ENCODE measurements around the gene RABL2B. TPM values are rescaled to one million over a fixed set of nuclear protein-coding genes. Genes with fewer than 3 reads are reported as not detected.
A peak's percentile ranks its signal among the peaks of the same experiment; 100 is the strongest.
"Not testable (repeated sequence)": the region's sequence is repeated elsewhere in the genome, so short reads cannot be mapped to it uniquely, and the experiment has no call there.

Gene RABL2B
- total RNA-seq, result 10 to 100 TPM; 14.9 to 36.4 TPM
- polyA plus RNA-seq (ENCODE audit: insufficient read length in 2 of 2), result 10 to 100 TPM; 64.0 to 79.2 TPM
- long read RNA-seq, donor 1, partial matches to known transcripts, result 26 of 29 reads
- long read RNA-seq, donor 1, other reads (novel, unspliced or antisense), result 0 of 29 reads
- long read RNA-seq, donor 2, partial matches to known transcripts, result 0 of 1 reads
- long read RNA-seq, donor 2, other reads (novel, unspliced or antisense), result 0 of 1 reads
- long read RNA-seq, donor 3, result 0 reads
- long read RNA-seq, donor 4, transcript RABL2B-213 (3 exons, 2,498 nt), result major isoform, 5 of 8 reads
- long read RNA-seq, donor 4, partial matches to known transcripts, result 0 of 8 reads
- long read RNA-seq, donor 4, other reads (novel, unspliced or antisense), result 0 of 8 reads

GRCh38 chr22:50783033-50783879, at the start of gene RABL2B:
RABL2B (minus strand) TSS chr22:50783636; CDS start chr22:50782294, 1,342 bp downstream.
- H3K27ac ChIP-seq (ENCODE audit: low read depth, low read length); H3K4me1 ChIP-seq (ENCODE audit: control insufficient read depth, insufficient read depth, low read length); H3K9me3 ChIP-seq (ENCODE audit: control insufficient read depth, insufficient read depth, low read length); H3K36me3 ChIP-seq (ENCODE audit: control insufficient read depth, insufficient read depth, low read length); H3K27me3 ChIP-seq (ENCODE audit: control insufficient read depth, insufficient read depth, low read length): not testable (repeated sequence)
- 0% methylated on average over 16 of the region's 77 CpGs for WGBS (ENCODE audit: insufficient coverage)
- peak; percentile 62 to 95 (median 70) for DNase-seq (ENCODE audit: low read depth in 4 of 6, low spot score in 6 of 6)
- peak within 1 kb of the TSS; percentile 41 for H3K4me3 ChIP-seq (ENCODE audit: low read depth, low read length)

- H3K27me3 ChIP-seq (ENCODE audit: control insufficient read depth, insufficient read depth, low read length); H3K9me3 ChIP-seq (ENCODE audit: control insufficient read depth, insufficient read depth, low read length); H3K27ac ChIP-seq (ENCODE audit: low read depth, low read length); H3K36me3 ChIP-seq (ENCODE audit: control insufficient read depth, insufficient read depth, low read length); H3K4me1 ChIP-seq (ENCODE audit: control insufficient read depth, insufficient read depth, low read length); H3K4me3 ChIP-seq (ENCODE audit: low read depth, low read length); DNase-seq (ENCODE audit: low read depth in 4 of 6, low spot score in 6 of 6): not testable (repeated sequence)
- no CpG with 5 or more reads among the region's 5 CpGs for WGBS (ENCODE audit: insufficient coverage)
These were observed 3.5 kb upstream of the RABL2B start for GRCh38 chr22:50786936-50787335.

GRCh38 chr22:50785289-50785688, 1.9 kb upstream of the RABL2B start:
- not testable (repeated sequence) for H3K4me3 ChIP-seq (ENCODE audit: low read depth, low read length); H3K27me3 ChIP-seq (ENCODE audit: control insufficient read depth, insufficient read depth, low read length); H3K27ac ChIP-seq (ENCODE audit: low read depth, low read length); DNase-seq (ENCODE audit: low read depth in 4 of 6, low spot score in 6 of 6); H3K4me1 ChIP-seq (ENCODE audit: control insufficient read depth, insufficient read depth, low read length); H3K36me3 ChIP-seq (ENCODE audit: control insufficient read depth, insufficient read depth, low read length); H3K9me3 ChIP-seq (ENCODE audit: control insufficient read depth, insufficient read depth, low read length)
- WGBS (ENCODE audit: insufficient coverage), result 100% methylated on average over 1 of the region's 5 CpGs

- no CpG with 5 or more reads among the region's 16 CpGs for WGBS (ENCODE audit: insufficient coverage)
- H3K4me1 ChIP-seq (ENCODE audit: control insufficient read depth, insufficient read depth, low read length), result not testable (repeated sequence)
These were observed 442 bp upstream of the RABL2B start for GRCh38 chr22:50783880-50784276.

GRCh38 chr22:50782253-50782652, 1.2 kb downstream of the RABL2B start:
- not testable (repeated sequence) for H3K36me3 ChIP-seq (ENCODE audit: control insufficient read depth, insufficient read depth, low read length); DNase-seq (ENCODE audit: low read depth in 4 of 6, low spot score in 6 of 6); H3K4me3 ChIP-seq (ENCODE audit: low read depth, low read length); H3K9me3 ChIP-seq (ENCODE audit: control insufficient read depth, insufficient read depth, low read length); H3K27ac ChIP-seq (ENCODE audit: low read depth, low read length); H3K27me3 ChIP-seq (ENCODE audit: control insufficient read depth, insufficient read depth, low read length); H3K4me1 ChIP-seq (ENCODE audit: control insufficient read depth, insufficient read depth, low read length)
- no CpG with 5 or more reads among the region's 3 CpGs for WGBS (ENCODE audit: insufficient coverage)

More at GRCh38 chr22:50783880-50784276, 442 bp upstream of the RABL2B start:
- H3K27me3 ChIP-seq (ENCODE audit: control insufficient read depth, insufficient read depth, low read length); H3K27ac ChIP-seq (ENCODE audit: low read depth, low read length); H3K36me3 ChIP-seq (ENCODE audit: control insufficient read depth, insufficient read depth, low read length); H3K9me3 ChIP-seq (ENCODE audit: control insufficient read depth, insufficient read depth, low read length): not testable (repeated sequence)
- peak in 1 of 6 donors; percentile 2 for DNase-seq (ENCODE audit: low read depth in 4 of 6, low spot score in 6 of 6)
- H3K4me3 ChIP-seq (ENCODE audit: low read depth, low read length), result peak overlapping the region; percentile 41

GRCh38 chr22:50780244-50780643, 3.2 kb downstream of the RABL2B start:
- H3K27me3 ChIP-seq (ENCODE audit: control insufficient read depth, insufficient read depth, low read length); H3K27ac ChIP-seq (ENCODE audit: low read depth, low read length); DNase-seq (ENCODE audit: low read depth in 4 of 6, low spot score in 6 of 6); H3K36me3 ChIP-seq (ENCODE audit: control insufficient read depth, insufficient read depth, low read length); H3K9me3 ChIP-seq (ENCODE audit: control insufficient read depth, insufficient read depth, low read length); H3K4me3 ChIP-seq (ENCODE audit: low read depth, low read length); H3K4me1 ChIP-seq (ENCODE audit: control insufficient read depth, insufficient read depth, low read length): not testable (repeated sequence)
- 100% methylated on average over 1 of the region's 4 CpGs for WGBS (ENCODE audit: insufficient coverage)

GRCh38 chr22:50777631-50778030, 5.8 kb downstream of the RABL2B start:
- not testable (repeated sequence) for H3K4me3 ChIP-seq (ENCODE audit: low read depth, low read length); H3K9me3 ChIP-seq (ENCODE audit: control insufficient read depth, insufficient read depth, low read length); H3K27ac ChIP-seq (ENCODE audit: low read depth, low read length); DNase-seq (ENCODE audit: low read depth in 4 of 6, low spot score in 6 of 6); H3K4me1 ChIP-seq (ENCODE audit: control insufficient read depth, insufficient read depth, low read length); H3K27me3 ChIP-seq (ENCODE audit: control insufficient read depth, insufficient read depth, low read length)
- peaks cover 10% of the 10 kb centered on the region for H3K36me3 ChIP-seq (ENCODE audit: control insufficient read depth, insufficient read depth, low read length)
- no CpG with 5 or more reads among the region's 5 CpGs for WGBS (ENCODE audit: insufficient coverage)

GRCh38 chr22:50775132-50775531, 8.3 kb downstream of the RABL2B start:
- 14% methylated on average over 11 of the region's 12 CpGs for WGBS (ENCODE audit: insufficient coverage)
- H3K36me3 ChIP-seq (ENCODE audit: control insufficient read depth, insufficient read depth, low read length), result peaks cover 10% of the 10 kb centered on the region
- H3K4me1 ChIP-seq (ENCODE audit: control insufficient read depth, insufficient read depth, low read length); H3K27me3 ChIP-seq (ENCODE audit: control insufficient read depth, insufficient read depth, low read length); H3K27ac ChIP-seq (ENCODE audit: low read depth, low read length); H3K9me3 ChIP-seq (ENCODE audit: control insufficient read depth, insufficient read depth, low read length); H3K4me3 ChIP-seq (ENCODE audit: low read depth, low read length): not testable (repeated sequence)
- DNase-seq (ENCODE audit: low read depth in 4 of 6, low spot score in 6 of 6), result peak in 2 of 6 donors; percentile 44 to 45

- H3K9me3 ChIP-seq (ENCODE audit: control insufficient read depth, insufficient read depth, low read length); H3K4me3 ChIP-seq (ENCODE audit: low read depth, low read length); H3K4me1 ChIP-seq (ENCODE audit: control insufficient read depth, insufficient read depth, low read length); H3K27ac ChIP-seq (ENCODE audit: low read depth, low read length); H3K36me3 ChIP-seq (ENCODE audit: control insufficient read depth, insufficient read depth, low read length); DNase-seq (ENCODE audit: low read depth in 4 of 6, low spot score in 6 of 6); H3K27me3 ChIP-seq (ENCODE audit: control insufficient read depth, insufficient read depth, low read length): not testable (repeated sequence)
- no CpG with 5 or more reads among the region's 3 CpGs for whole genome bisulfite sequencing (ENCODE audit: insufficient coverage)
These were observed 19.1 kb downstream of the RABL2B start for GRCh38 chr22:50764288-50764687.

Measured in spinal cord (tissue), 10 donors.